Parathyroid adenoma (tissue), 2 donors: ENCODE results near the gene RIMKLA.

Experiments used
- H2AFZ ChIP-seq: fragments of 300-600 bp; sonication (generic); one replicate; pipeline ENCODE4 v1.7.0; 2017; ENCODE audit warnings: antibody characterized with exemption, mild to moderate bottlenecking
- H3K27ac ChIP-seq: fragments of 300-600 bp; sonication (generic); one replicate; pipeline ENCODE4 v1.7.0; 2017
- H3K27me3 ChIP-seq: fragments of 300-600 bp; sonication (generic); one replicate; pipeline ENCODE4 v1.7.0; 2017; ENCODE audit warnings: low read length; ENCODE audit not compliant: control insufficient read depth, insufficient read depth
- H3K36me3 ChIP-seq: fragments of 300-600 bp; sonication (generic); one replicate; pipeline ENCODE4 v1.7.0; 2017; ENCODE audit warnings: low read length; ENCODE audit not compliant: control insufficient read depth, insufficient read depth
- H3K4me1 ChIP-seq: fragments of 300-600 bp; sonication (generic); one replicate; pipeline ENCODE4 v1.7.0; 2017; ENCODE audit warnings: control low read depth
- H3K4me2 ChIP-seq: fragments of 300-600 bp; sonication (generic); one replicate; pipeline ENCODE4 v1.7.0; 2017; ENCODE audit warnings: low read length
- H3K4me3 ChIP-seq: fragments of 300-600 bp; sonication (generic); one replicate; pipeline ENCODE4 v1.7.0; 2017; ENCODE audit warnings: low read depth, low read length
- H3K79me2 ChIP-seq: fragments of 300-600 bp; sonication (generic); one replicate; pipeline ENCODE4 v1.7.0; 2017; ENCODE audit warnings: control low read depth
- H3K9ac ChIP-seq: fragments of 300-600 bp; sonication (generic); one replicate; pipeline ENCODE4 v1.7.0; 2017; ENCODE audit warnings: mild to moderate bottlenecking
- H3K9me3 ChIP-seq: fragments of 300-600 bp; sonication (generic); one replicate; pipeline ENCODE4 v1.7.0; 2017; ENCODE audit warnings: low read length; ENCODE audit not compliant: control insufficient read depth
- TF ChIP-seq, protein P1 (sequence below): fragments of 300-600 bp; sonication (generic); IDR thresholded peaks from one replicate; pipeline ENCODE4 v1.7.0; 2017; ENCODE audit warnings: antibody characterized with exemption, mild to moderate bottlenecking
- donor health status: primary hyperparathyroidism.

RIMKLA gene

DNA sequence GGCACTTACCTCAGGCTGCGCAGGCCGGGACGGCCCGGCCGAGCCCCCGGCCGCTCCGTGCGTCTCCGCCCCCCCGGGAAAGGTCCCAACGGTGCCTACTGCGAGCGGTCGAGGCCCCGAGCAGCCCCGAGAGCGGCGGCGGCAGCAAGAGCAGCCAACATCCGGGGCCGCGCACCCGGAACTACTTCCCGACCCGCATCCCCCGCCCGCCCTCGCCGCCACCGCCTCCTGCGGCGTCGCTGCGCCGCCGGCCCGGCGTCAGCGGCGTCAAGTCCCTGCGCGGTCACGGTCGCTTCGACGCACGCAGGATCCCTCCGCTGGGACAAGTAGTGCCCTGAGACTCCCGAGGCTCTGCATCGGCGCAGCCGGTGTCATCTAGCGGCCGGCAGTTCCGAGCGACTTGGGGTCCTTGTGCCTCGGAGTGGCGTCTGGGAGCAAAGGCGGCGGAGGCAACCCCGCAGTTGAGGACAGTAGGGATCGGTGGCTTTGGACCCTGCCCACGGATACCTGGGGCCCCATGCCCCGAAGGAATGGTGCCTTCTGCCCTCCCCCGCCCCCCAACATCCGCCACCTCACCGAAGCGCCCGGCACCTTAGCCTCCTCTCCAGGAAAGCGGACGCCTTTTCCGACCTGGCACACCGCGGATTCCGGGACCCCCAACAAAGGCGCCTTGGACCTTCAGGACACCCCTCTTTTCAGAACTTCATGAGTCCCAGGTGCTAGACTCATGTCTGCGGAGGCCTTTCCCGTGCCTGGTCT, 45.4 kb upstream of the RIMKLA start, which contains the start of gene FOXJ3:
Gene FOXJ3 (minus strand): TSS at position 186 of the 759 bp plus-strand sequence. CDS start 24,142 bp downstream, outside the sequence.
- Histone ChIP-seq H3K4me2 (peak within 1 kb of the TSS; percentile 93), H2AFZ (peak within 1 kb of the TSS; percentile 89), H3K27ac (peak within 1 kb of the TSS; percentile 81), H3K27me3 (no peaks in the 10 kb centered on the region), H3K9me3 (no peaks in the 10 kb centered on the region), H3K79me2 (peaks cover 24% of the 10 kb centered on the region), H3K4me3 (peak within 1 kb of the TSS; percentile 77), H3K9ac (peak within 1 kb of the TSS; percentile 53), H3K4me1 (peaks cover 4% of the 10 kb centered on the region), H3K36me3 (no peaks in the 10 kb centered on the region)
- TF ChIP-seq, protein P1, sequence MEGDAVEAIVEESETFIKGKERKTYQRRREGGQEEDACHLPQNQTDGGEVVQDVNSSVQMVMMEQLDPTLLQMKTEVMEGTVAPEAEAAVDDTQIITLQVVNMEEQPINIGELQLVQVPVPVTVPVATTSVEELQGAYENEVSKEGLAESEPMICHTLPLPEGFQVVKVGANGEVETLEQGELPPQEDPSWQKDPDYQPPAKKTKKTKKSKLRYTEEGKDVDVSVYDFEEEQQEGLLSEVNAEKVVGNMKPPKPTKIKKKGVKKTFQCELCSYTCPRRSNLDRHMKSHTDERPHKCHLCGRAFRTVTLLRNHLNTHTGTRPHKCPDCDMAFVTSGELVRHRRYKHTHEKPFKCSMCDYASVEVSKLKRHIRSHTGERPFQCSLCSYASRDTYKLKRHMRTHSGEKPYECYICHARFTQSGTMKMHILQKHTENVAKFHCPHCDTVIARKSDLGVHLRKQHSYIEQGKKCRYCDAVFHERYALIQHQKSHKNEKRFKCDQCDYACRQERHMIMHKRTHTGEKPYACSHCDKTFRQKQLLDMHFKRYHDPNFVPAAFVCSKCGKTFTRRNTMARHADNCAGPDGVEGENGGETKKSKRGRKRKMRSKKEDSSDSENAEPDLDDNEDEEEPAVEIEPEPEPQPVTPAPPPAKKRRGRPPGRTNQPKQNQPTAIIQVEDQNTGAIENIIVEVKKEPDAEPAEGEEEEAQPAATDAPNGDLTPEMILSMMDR: no peak

DNA sequence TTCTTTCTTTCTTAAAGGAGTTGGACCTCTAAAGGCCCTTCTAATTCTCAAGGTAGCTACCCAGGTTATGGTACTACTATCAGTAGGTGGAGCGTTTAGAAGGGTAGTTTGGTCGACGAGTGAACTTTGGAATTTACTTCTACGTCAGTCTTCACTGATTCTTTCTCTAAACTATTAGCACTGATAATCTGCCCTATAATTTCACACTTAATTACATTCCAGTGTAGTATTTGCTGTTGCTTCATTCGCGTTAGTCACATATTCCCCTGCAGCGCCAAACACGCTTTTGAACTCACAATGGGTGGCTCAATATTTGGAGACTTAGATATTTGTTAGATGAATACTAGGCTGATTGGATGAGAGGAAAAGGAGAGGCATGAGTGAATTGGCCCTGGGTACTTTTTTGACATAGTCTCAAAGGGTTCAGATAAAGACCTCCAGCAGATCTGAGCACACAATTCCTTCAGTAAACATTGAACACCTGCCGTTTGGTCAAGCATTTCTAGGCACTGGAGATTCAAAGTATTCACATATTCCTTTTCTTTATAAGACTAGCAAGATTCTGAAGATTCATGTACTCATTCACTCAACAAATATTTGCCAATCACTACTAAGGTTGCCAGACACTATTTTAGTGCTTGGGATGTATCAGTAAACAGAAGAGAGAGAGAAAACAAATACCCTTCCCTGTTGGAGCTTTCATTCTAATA, 44.6 kb upstream of the RIMKLA start:
- Histone ChIP-seq H3K27me3 (no peaks in the 10 kb centered on the region), H3K27ac (peak overlapping the region; percentile 81), H3K36me3 (no peaks in the 10 kb centered on the region), H3K4me1 (peaks cover 4% of the 10 kb centered on the region), H3K4me2 (peak overlapping the region; percentile 93), H3K4me3 (peak overlapping the region; percentile 77), H3K79me2 (peaks cover 17% of the 10 kb centered on the region), H3K9ac (no peak overlapping the region), H2AFZ (peak overlapping the region; percentile 89), H3K9me3 (no peaks in the 10 kb centered on the region)
- TF ChIP-seq, protein P1: no peak

DNA sequence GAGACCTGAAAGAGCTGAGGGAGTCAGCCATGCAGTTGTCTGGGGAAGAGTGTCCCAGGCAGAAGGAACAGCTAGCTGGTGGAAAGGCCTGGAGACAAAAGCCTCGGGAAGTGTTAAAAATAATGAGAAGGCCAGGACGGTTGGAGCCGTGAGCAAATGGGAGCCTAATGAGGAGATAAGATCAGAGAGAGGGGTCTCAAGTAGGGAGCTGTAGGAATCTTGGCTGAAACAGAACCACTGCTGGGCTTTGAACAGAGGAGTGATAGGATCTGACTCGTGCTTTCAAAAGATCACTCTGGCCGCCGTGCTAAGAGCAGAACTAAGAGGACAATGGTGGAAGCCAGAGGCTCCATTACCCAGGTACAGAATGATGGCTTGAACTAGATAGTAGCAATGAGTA, 43.6 kb upstream of the RIMKLA start:
- Histone ChIP-seq H3K4me1 (peaks cover 4% of the 10 kb centered on the region), H3K27me3 (no peaks in the 10 kb centered on the region)

DNA sequence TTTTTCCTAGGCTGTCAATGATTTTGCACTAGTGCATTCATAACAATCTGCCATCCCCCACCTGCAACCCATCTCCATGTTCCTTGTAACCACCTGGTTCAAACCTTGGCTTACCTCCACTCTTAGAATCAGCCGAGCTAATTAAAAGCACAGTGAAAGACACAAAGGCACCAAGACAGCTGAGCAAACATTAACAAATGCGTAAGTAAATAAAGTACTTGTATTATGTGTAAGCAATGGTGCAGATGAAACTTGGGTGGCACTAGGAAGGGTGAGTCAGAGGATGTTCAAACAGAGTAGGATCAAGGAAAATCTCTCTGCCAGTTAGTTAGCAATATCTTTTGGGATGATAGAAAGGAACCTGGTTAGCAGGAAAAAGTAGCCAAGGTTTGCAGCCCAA, 40.5 kb upstream of the RIMKLA start:
- Histone ChIP-seq H2AFZ (no peak overlapping the region), H3K79me2 (no peaks in the 10 kb centered on the region), H3K9me3 (no peaks in the 10 kb centered on the region), H3K36me3 (no peaks in the 10 kb centered on the region), H3K4me3 (no peak overlapping the region), H3K27me3 (no peaks in the 10 kb centered on the region), H3K4me1 (no peaks in the 10 kb centered on the region), H3K27ac (no peak overlapping the region), H3K4me2 (no peak overlapping the region), H3K9ac (no peak overlapping the region)
- TF ChIP-seq, protein P1: no peak

More for the DNA sequence above, 43.6 kb upstream of the RIMKLA start:
- Histone ChIP-seq H3K9ac (no peak overlapping the region), H3K36me3 (no peaks in the 10 kb centered on the region), H2AFZ (no peak overlapping the region), H3K9me3 (no peaks in the 10 kb centered on the region), H3K79me2 (peaks cover 11% of the 10 kb centered on the region), H3K4me3 (no peak overlapping the region), H3K4me2 (no peak overlapping the region), H3K27ac (no peak overlapping the region)
- TF ChIP-seq, protein P1: no peak
